ENCODE data around the gene GP2.

GRCh38 chr16:20315764-20316163 is 11.5 kb downstream of the GP2 start:
- no peak for TF ChIP-seq CEBPB (IDR thresholded peaks at IDR 0.05)
- TF ChIP-seq MAX (IDR thresholded peaks at IDR 0.05) = no peak

Data from Ishikawa (cell line).